DMS153 treated with DMSO at 0.1 percent for 48 hours (cell line): ENCODE measurements around the gene LIPM.

Experiments
- DNase-seq: peaks from one replicate; lab custom pipeline; 2025; ENCODE audit not compliant: unreplicated experiment; lab: John Stamatoyannopoulos, UW

LIPM gene, protein sequence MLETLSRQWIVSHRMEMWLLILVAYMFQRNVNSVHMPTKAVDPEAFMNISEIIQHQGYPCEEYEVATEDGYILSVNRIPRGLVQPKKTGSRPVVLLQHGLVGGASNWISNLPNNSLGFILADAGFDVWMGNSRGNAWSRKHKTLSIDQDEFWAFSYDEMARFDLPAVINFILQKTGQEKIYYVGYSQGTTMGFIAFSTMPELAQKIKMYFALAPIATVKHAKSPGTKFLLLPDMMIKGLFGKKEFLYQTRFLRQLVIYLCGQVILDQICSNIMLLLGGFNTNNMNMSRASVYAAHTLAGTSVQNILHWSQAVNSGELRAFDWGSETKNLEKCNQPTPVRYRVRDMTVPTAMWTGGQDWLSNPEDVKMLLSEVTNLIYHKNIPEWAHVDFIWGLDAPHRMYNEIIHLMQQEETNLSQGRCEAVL

DNA sequence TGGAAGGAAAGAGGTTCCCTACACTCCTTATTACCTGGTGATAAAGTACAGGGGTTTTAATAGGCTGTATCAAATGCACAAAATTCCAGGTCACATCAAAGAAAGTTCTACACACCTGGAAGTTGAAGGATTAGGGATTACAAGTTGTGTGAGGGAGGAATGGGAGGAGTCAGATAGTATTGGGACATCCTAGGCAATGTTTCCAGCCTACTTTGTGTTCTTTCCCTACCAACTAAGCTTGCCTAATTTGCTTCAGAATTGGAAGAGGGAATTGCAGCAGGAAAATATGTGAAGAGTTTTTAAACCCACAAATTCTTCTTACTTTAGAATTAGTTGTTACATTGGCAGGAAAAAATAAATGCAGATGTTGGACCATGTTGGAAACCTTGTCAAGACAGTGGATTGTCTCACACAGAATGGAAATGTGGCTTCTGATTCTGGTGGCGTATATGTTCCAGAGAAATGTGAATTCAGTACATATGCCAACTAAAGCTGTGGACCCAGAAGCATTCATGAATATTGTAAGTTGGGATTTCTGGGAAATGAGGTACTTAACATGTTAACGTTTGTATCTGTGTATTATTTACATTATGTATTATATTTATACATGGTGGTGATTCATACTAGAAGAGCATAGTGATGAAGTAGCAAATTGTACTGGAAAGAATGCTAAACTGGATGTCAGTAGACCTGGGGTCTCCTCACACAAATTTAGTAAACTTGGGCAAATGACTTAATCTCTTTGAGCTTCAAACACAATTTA lies at the start of gene LIPM:
Gene LIPM (plus strand): TSS at position 208 of the 763 bp plus-strand sequence. CDS start 167 bp downstream, at position 375.
- no peak for DNase-seq

DNA sequence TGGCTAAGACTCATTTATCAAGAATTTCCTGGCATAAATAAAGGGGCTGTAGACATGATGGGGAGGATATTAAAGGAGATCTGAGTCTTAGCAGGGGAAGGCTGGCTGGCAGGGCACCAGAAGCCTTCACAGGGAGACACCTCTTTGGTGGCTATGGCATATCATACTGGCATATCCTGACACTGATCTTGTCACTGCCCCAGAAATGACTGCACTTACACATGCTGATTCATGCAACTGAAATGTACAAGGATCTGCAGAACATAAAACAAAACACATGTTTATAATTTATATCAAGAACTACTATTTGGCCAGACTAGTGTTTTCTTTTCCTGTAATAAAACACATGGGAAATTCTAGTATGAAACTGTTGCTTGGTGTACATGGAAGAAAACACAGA lies 48.2 kb upstream of the LIPM start:
- DNase-seq = no peak

DNA sequence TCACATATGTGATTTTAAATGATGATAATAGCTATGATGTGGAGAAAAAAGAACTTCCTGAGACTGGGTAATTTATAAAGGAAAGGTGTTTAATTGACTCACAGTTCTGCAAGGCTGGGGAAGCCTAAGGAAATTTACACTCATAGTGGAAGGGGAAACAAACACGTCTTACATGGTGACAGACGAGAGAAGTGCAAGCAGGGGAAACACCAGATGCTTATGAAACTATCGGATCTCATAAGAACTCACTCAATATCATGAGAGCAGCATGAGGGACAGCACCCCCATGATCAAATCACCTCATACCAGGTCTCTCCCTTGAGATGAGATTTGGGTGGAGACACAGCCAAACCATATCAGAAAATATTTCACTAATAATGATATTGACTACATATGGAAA lies 46.8 kb upstream of the LIPM start:
- no peak for DNase-seq

DNA sequence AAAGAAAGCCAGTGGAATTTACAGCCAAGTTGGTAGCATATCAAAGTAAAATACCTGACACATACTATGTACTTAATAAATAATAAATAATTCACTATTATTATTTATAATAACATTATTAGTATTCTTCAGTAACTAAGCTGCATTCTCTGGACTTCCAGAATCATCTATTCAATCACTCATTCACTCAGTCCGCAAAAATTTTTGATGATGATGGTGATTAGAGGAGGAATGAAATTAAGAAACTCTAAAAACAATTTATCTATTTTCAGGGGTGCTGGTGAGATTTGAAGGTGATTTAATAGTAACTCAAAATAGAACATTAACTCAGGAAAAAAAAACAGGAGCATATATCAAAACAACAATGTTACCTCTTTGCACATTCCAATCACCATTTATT lies 45.9 kb upstream of the LIPM start:
- DNase-seq = no peak

DNA sequence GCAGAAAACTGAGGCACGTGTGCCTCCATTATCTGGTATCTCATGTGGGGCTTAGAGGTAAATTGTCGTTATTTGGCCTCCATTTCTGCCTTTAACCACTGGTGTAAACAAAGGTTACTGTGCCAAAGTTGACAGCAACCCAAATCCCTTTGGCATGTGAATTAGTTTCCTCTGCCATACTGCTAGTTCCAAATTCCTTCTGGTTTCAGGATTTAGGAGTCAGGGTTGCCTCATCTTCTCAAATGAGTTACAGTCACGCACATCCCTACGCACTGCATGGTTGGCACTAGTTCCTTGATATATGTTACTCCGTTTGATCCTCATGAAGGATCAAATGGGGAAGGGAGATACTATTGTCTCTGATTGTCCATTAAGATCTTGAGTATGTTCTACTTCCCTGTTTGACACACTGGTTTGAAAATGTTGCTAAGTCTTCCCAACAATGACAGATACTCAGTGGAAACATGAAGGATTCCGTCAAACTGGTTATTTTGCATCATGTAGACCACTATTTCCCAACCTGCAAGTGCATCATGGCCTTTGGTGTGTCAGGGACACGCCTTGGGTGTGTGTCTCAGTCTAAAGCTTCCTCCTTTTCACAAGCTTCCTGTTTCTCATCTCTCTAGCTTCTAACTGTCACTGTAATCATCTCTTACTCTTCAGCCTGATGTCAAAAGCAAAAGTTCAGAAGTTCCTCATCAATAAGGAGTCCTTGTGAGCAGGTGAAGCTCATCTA lies 43.0 kb upstream of the LIPM start, which contains the start of gene LIPN:
Gene LIPN (plus strand): TSS at position 655 of the 736 bp plus-strand sequence. CDS start 1,386 bp downstream, outside the sequence.
- DNase-seq = no peak

DNA sequence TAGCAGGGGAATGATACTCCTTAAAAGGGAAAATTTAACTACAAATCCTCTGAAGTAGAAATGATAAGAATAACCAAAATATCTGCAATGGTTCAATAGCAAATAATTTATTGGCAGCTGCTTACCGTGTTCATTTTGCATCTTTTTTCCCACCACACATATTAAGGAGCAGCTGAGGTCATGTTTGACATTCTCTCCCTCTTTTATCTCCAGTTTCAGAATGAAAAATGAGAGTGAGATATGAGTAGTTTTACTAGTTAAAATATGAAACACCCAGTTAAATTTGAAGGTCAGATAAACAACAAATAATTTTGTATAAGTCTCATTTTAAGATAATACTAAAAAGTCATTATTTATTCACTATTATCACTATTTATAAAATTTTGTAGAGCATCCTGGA lies 39.6 kb upstream of the LIPM start:
- DNase-seq = no peak

DNA sequence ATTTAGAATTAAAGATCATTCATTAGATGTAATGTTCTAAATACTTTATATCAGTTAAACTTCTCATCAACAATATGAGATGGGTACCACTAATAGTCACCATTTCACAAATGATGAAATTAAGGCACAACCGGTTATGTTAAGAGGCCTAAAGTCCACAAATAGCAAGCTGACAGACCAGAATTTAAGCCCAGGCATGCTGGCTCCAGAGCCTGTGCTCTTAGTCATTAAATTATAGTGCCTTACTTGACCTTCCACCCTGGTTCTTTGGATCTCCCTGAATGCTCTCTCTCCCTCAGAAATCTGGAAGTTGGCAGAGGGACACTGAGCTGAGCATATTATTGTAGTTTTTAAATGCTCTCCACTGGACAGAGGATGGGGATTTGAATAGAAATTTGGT lies 39.1 kb upstream of the LIPM start:
- no peak for DNase-seq

DNA sequence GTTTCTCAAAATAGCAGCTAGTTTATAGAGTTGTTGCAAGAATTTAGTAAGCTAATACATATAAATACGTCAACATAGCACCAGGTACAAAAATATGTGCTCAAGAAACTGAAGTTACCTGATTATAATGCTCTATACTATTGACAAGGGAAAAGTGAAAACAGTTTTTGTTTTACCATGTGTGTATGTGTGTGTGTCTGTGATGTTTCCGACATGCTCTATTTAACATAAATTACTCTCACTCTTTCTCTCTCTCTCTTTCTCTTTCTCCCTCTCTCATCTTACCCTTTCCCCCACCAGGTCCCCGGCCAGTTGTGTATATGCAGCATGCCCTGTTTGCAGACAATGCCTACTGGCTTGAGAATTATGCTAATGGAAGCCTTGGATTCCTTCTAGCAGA lies 38.4 kb upstream of the LIPM start:
- DNase-seq = no peak

DNA sequence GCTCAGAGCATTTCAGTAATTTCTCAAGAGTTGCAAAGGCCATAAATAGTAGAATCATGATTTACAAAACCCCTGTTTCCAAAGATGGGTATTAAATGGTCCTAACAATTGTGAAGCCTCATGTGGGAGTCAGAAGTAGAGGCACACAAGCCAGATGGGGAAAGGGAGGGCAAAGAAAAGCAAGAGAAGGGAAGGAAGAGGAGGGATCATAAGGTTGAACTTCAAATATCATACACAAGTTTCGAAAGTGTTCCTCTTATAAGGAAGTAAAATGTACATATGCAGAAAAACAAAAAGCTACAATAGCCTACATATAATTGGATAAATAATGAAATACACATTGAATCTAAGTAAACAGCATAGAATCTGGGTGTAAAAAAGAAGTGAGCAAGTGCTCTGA lies 36.7 kb upstream of the LIPM start:
- no peak for DNase-seq

DNA sequence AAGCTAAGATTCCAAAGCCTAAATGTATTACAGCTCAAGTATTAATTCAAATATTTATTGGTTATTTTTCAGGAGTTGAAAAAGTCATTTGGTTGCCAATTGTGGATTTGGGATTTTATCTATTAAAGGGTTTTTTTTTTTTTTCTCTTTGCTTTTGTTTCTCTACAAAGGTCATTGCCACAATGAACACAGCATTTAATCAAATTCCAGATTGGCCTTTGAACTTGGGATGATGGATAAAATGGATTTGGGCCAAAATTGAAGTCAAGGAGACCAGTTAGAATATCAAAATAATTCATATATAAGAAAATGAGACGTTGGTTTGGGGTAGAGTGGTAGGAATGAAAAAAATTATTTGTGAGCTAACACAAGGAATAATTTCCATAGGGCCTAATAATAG lies 33.1 kb upstream of the LIPM start:
- DNase-seq = no peak

DNA sequence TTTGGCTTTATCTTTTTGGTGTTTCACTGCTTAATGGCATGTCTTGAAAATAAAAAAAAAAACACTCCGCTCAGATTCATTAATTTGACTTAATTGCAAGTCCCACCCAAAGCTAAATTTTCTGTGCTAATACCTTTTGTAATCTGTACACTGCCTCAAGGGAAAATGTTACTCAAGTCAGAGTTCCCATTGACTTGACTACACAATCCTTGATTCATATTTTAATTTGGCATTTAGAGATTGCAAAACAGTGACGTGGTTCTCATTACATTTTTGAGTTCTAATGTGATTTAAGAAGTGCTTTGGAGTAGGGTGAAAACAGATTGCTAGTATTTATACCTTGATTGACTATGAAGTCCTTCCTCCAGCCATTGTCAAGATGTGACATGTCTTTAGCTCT lies 21.3 kb upstream of the LIPM start:
- no peak for DNase-seq

DNA sequence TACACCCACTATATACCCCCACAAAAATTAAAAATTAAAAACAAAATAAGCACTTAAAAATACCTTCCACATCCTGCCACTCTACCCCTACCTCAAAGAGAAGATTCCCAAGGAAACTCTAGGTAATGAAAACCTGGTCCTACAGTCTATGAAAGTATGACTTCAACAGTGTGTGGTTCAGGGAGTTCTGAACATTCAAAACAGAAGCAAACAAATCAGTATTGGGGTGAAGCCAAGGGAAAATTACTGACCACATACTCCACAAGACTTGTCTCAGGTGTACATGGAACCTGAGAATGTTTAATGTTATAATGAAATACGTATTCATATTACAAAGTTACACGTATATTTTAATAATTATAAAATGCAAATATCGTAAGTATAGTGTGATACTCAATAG lies 20.3 kb upstream of the LIPM start:
- no peak for DNase-seq

DNA sequence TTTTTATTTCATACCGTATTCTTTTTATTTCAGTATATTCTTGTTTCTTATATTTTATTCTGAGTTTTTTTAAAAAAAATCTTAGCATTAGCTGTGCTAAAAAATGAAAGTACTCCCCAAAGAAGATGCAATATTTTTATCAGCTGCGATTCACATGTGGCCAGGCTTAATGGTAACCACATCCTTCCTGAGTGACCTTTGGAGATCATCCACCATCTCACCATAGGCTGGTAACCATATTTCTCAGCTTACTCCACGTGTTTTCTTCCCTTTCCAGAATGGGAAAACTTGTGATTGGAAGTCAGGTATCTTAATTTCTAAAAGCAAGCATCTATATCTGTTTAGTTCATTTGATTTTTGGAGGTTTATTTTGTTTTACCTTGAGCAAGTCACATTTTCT lies 18.8 kb upstream of the LIPM start:
- DNase-seq = no peak

DNA sequence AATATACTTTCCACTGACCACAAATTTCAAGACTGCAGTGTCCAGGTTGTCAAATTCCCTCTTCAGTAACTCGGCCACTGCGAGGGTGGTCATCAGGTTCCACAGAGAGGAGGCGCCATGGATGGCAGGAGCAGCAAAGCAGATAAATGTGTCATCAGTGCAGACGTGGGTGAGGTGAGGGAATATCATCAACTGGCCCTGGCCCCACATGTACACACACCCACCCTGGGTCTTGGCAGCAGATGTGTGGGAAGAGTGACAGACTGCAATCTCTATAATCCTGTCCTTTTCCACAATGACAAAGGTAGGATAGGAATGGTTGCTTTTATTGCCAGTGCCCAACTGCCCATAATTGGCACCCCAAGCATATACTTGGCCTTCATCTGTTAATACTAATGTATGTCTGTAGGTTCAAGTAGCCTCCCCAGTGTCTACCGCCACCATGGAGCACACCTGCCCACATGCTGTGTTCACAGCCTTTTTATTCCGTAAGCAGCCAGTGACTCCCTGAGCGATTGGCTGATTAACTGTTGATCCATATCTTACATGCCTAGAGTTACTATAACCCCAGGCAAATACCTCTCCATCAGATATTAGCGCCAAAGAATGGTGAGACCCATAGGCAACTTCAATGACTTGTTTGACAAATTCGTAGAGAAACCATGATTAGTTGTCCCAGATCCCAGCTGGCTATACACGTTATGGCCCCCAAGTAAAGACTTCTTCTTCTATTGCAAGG lies 16.3 kb upstream of the LIPM start:
- no peak for DNase-seq

DNA sequence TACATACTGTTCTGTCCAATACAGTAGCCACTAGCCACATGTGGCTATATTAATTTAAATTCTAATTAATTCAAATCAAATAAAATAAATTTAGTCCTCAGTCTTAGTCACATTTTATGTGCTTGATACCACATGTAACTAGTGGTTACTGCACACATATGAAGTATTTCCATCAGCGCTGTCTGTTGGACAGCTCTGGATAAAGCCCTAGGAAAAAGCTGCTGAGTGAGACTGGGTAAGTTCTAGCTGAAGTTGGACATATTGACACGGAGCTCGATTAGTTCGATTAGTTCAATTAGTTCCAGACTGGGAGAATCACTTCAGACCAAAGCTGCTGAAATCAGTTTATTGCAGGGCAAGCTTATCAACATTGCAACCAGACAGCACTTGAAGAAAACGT lies 15.1 kb upstream of the LIPM start:
- DNase-seq = no peak

DNA sequence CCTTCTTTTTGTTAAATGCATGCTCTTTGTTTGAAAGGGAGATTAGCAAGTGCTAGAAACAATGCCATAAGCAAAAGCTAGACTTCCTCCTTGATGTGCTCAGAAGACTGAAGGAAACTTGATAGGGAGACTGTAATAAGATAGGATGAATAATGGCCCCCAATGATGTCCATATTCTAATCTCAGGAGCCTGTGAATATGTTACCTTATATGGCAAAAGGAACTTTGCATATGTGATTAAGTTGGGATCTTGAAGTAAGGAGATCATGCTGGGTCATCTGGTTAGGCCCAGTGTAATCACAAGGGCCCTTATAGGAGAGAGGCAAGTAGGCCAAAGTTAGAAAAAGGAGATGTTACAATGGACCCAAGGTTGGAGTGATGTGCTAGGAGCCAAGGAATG lies 13.6 kb upstream of the LIPM start:
- DNase-seq = no peak

DNA sequence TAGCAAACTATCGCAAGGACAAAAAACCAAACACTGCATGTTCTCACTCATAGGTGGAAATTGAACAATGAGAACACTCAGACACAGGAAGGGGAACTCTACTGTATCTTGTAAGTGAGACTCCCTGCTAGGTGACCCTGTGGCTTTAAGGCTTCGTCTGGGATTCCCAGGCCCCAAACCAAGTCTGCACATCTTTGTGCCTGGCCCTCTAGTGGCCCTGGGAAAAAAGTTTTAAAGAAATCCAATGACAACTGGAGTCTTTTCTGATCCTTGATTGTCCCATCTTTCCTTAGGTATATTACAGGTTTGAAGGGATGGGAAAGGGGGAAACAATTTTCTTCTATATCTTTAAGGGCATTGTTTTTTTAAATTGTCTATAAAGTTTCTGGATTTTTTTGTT lies 10.6 kb upstream of the LIPM start:
- no peak for DNase-seq

DNA sequence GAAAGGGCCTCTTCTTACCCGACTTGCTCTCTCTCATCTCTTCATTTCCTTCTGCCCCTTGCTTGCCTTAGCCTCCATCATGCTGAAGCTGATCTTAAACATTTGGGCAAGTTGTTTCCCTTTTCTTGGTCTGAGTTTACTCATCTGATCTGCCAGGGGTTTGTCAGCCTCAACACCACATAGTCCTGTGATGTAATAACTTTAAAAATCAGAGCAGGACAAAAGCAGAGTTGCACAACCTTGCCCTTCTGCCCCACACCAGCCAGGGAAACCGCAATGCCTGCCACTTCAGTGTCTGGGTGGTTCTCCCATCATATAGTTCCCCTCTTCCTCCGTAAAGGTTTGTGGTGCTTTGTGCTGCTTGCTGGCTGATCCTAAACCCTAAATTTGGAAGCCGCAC lies 9.9 kb upstream of the LIPM start:
- no peak for DNase-seq

DNA sequence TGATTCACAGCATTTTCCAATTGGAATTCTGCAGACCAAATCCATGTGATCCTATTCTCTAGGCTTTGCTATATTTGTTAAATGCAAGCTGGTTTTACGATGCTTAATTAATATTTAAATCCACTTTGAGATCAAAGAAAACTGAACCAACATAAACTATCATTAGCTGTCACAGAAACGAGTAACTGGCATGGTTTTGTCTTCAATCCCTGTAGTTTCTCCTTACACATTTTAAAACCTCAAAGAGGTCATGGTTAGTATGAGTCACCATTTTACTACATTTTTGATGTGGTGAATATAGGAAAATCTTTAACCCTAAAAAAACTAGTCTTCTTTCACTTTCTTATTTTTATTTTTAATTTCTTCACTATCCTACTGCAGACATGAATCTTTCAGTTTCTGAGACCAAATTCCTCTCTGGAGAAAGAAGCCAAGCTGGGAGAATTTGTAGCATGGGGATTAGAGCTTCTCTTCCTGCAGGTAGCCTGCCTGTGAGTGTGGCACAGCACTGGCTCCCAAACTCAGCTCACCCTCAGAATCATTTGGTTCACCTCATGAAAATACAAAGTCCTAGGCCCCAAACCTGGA lies 8.7 kb upstream of the LIPM start:
- DNase-seq = no peak

DNA sequence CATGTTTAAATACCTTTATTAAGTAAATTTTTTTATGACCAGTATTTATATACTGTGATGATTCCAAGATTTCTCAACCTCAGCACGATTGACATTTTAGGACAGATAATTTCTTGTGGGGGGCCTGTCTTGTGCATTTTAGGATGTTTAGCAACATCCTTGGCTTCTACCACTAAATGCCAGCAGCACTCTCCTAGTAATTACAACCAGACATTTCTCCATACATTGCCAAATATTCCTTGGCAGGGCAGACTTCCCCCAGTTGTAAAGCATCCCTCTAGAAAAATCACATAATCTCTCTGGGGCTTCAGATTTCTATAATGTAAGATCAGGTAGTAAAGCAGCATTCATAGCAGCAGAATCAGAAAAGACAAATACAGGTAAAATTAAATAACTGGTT lies 7.8 kb upstream of the LIPM start:
- no peak for DNase-seq
